Measurements from ENCODE around the gene ADARB1. TPM values are rescaled to one million over a fixed set of nuclear protein-coding genes. Genes with fewer than 3 reads are reported as not detected.

ADARB1 gene
- total RNA-seq, 1 experiment from 2014 or later, result 15.8 TPM

- no peak overlapping the region for H3K27ac ChIP-seq (ENCODE audit: insufficient read length, low read depth, low read length)
- no peaks in the 10 kb centered on the region for H3K9me3 ChIP-seq (ENCODE audit: control insufficient read depth, low read depth, low read length)
- peaks cover 19 to 22% of the 10 kb centered on the region in 2 experiments for H3K4me1 Mint-ChIP-seq
- H3K9ac ChIP-seq (ENCODE audit: extremely low read depth, insufficient read length, low read length), result no peak overlapping the region
- peaks cover 11% of the 10 kb centered on the region; the same call in 1 of the 2 replicates for H3K27me3 ChIP-seq (ENCODE audit: insufficient read depth, low read length)
- H3K79me2 ChIP-seq (ENCODE audit: insufficient read depth, low read length), result no peaks in the 10 kb centered on the region
- no peak overlapping the region for H2BK15ac ChIP-seq (ENCODE audit: low read depth, low read length)
- no peak overlapping the region for H3K4me3 Mint-ChIP-seq
- no peaks in the 10 kb centered on the region for H3K79me1 ChIP-seq (ENCODE audit: insufficient read depth, low read depth, low read length, poor library complexity, severe bottlenecking)
- WGBS (ENCODE audit: extremely low coverage, insufficient read length, low lambda C conversion rate), result no CpG with 5 or more reads among the region's 2 CpGs
- no peak overlapping the region for H4K8ac ChIP-seq (replicated peaks; ENCODE audit: insufficient read length, low read depth, low read length)
- peaks cover 0 to 5% (median 0%) of the 10 kb centered on the region in 3 experiments; a peak in 2 of 7 replicates for H3K36me3 Mint-ChIP-seq (ENCODE audit: insufficient read depth in 1 of 3, low read depth in 3 of 3)
- H2AK5ac ChIP-seq (ENCODE audit: insufficient read length, low read length), result no peak overlapping the region
- H3K56ac ChIP-seq (ENCODE audit: insufficient read length, low read depth, low read length), result no peak overlapping the region
- no peaks in the 10 kb centered on the region for H3K4me1 ChIP-seq (ENCODE audit: insufficient read depth, low read length)
- no peak overlapping the region for H4K91ac ChIP-seq (ENCODE audit: insufficient read length, low read depth, low read length)
- peaks cover 7% of the 10 kb centered on the region for H3K23me2 ChIP-seq (ENCODE audit: insufficient read length, low read depth, low read length, poor library complexity, severe bottlenecking)
- no peaks in the 10 kb centered on the region for H4K20me1 ChIP-seq (ENCODE audit: control insufficient read depth, insufficient read depth, insufficient read length)
- H2BK20ac ChIP-seq (ENCODE audit: low read depth, low read length, poor library complexity, severe bottlenecking), result no peak overlapping the region
- peaks cover 27% of the 10 kb centered on the region for H3K27me3 Mint-ChIP-seq (ENCODE audit: low read depth)
- no peak for TF ChIP-seq CTCF (conservative IDR thresholded peaks at IDR 0.05)
- no peak overlapping the region for H3T11ph ChIP-seq (ENCODE audit: low read length)
- H2BK12ac ChIP-seq (ENCODE audit: insufficient read length, low read depth, low read length), result no peak overlapping the region
- peak; percentile 12 for DNase-seq
- no peak overlapping the region for H3K27ac Mint-ChIP-seq
- no peak overlapping the region for H4K5ac ChIP-seq (ENCODE audit: insufficient read length, low read depth, low read length)
- no peak overlapping the region for H3K18ac ChIP-seq (ENCODE audit: insufficient read length, low read depth, low read length)
- no peak overlapping the region for H3K4ac ChIP-seq (ENCODE audit: low read depth, low read length)
- no peak overlapping the region for H2BK5ac ChIP-seq (ENCODE audit: insufficient read length, low read length)
- H3K14ac ChIP-seq (ENCODE audit: insufficient read depth, low read length), result no peak overlapping the region
- no peak overlapping the region for H3K23ac ChIP-seq (ENCODE audit: insufficient read length, low read depth, low read length)
- H3K9me3 Mint-ChIP-seq, result no peaks in the 10 kb centered on the region; a peak in 1 of 5 replicates
- no peak overlapping the region for H2BK120ac ChIP-seq (ENCODE audit: low read depth, low read length, poor library complexity, severe bottlenecking)
- H2AFZ ChIP-seq (ENCODE audit: low read length), result no peak overlapping the region
- H3K4me2 ChIP-seq (ENCODE audit: insufficient read depth, insufficient read length, low read length), result no peak overlapping the region
Measured at GRCh38 chr21:45079351-45079750, 5.0 kb downstream of the ADARB1 start.
